ENCODE measurements around the gene CYP2C18. TPM values are rescaled to one million over a fixed set of nuclear protein-coding genes. Genes with fewer than 3 reads are reported as not detected.

The CYP2C18 gene
- total RNA-seq, 2 donors from 2014 or later, result not detected

DNA sequence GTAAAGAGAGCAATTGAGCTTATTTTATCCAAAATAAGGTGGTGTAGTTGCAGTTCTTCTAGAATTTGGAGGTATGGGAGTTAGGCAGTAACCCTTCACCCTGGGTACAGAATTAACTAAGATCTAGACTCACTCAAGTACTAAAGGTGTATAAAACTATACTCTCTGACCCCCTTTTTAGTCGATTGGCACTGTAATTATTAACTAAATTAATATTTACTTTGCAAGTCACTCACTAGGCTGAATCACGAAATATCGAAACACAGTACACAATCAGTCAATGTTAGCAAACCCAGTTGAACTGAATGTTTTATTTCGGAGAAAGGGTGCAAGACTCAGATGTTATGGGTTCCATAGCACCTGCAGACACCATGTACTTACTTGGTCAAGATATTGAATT lies 64.3 kb downstream of the CYP2C18 start:
- no peak overlapping the region for H3K4me3 Mint-ChIP-seq
- no peaks in the 10 kb centered on the region for H3K27me3 Mint-ChIP-seq (ENCODE audit: insufficient read depth)
- no peaks in the 10 kb centered on the region for H3K4me1 Mint-ChIP-seq
- peaks cover 32% of the 10 kb centered on the region for H3K9me3 Mint-ChIP-seq
- H3K27ac Mint-ChIP-seq, result no peak overlapping the region
- TF ChIP-seq, protein P1, sequence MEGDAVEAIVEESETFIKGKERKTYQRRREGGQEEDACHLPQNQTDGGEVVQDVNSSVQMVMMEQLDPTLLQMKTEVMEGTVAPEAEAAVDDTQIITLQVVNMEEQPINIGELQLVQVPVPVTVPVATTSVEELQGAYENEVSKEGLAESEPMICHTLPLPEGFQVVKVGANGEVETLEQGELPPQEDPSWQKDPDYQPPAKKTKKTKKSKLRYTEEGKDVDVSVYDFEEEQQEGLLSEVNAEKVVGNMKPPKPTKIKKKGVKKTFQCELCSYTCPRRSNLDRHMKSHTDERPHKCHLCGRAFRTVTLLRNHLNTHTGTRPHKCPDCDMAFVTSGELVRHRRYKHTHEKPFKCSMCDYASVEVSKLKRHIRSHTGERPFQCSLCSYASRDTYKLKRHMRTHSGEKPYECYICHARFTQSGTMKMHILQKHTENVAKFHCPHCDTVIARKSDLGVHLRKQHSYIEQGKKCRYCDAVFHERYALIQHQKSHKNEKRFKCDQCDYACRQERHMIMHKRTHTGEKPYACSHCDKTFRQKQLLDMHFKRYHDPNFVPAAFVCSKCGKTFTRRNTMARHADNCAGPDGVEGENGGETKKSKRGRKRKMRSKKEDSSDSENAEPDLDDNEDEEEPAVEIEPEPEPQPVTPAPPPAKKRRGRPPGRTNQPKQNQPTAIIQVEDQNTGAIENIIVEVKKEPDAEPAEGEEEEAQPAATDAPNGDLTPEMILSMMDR (conservative IDR thresholded peaks at IDR 0.05), result no peak
- 79 to 91% methylated on average over 4 of the region's 4 CpGs for WGBS, 2 experiments (ENCODE audit: insufficient coverage in 1 of 2, insufficient read length in 1 of 2)
- no peaks in the 10 kb centered on the region for H3K36me3 ChIP-seq (ENCODE audit: control insufficient read depth, insufficient read depth, low read length)
- no peak overlapping the region for H3K9ac ChIP-seq (ENCODE audit: extremely low read depth, low read length, poor library complexity, severe bottlenecking)
- peaks cover 26% of the 10 kb centered on the region for H3K9me3 ChIP-seq (ENCODE audit: control insufficient read depth, low read length)
- no peak for DNase-seq
- no peak overlapping the region for H3K4me3 ChIP-seq (ENCODE audit: low read length)
- H3K27ac ChIP-seq (ENCODE audit: low read depth, low read length), result no peak overlapping the region
- H3K27me3 ChIP-seq (ENCODE audit: control insufficient read depth, insufficient read depth, low read length, poor library complexity, severe bottlenecking), result no peaks in the 10 kb centered on the region
- no peaks in the 10 kb centered on the region for H3K36me3 Mint-ChIP-seq (ENCODE audit: low read depth)
- no peaks in the 10 kb centered on the region for H3K4me1 ChIP-seq (ENCODE audit: control insufficient read depth, insufficient read depth, low read length)

GRCh38 chr10:94757916-94758315 lies 74.4 kb downstream of the CYP2C18 start:
- Mint-ChIP-seq H3K27ac (no peak overlapping the region), H3K27me3 (ENCODE audit: insufficient read depth) (no peaks in the 10 kb centered on the region), H3K4me1 (peaks cover 2% of the 10 kb centered on the region), H3K9me3 (peaks cover 6% of the 10 kb centered on the region), H3K4me3 (no peak overlapping the region), H3K36me3 (ENCODE audit: low read depth) (no peaks in the 10 kb centered on the region)
- no peaks in the 10 kb centered on the region for H3K36me3 ChIP-seq (ENCODE audit: control insufficient read depth, insufficient read depth, low read length)
- H3K27ac ChIP-seq (ENCODE audit: low read depth, low read length), result no peak overlapping the region
- no peak overlapping the region for H3K9ac ChIP-seq (ENCODE audit: extremely low read depth, low read length, poor library complexity, severe bottlenecking)
- TF ChIP-seq, protein P1 (conservative IDR thresholded peaks at IDR 0.05), result no peak
- DNase-seq, result peak; percentile 78
- H3K4me3 ChIP-seq (ENCODE audit: low read length), result no peak overlapping the region
- no peaks in the 10 kb centered on the region for H3K27me3 ChIP-seq (ENCODE audit: control insufficient read depth, insufficient read depth, low read length, poor library complexity, severe bottlenecking)
- no peaks in the 10 kb centered on the region for H3K9me3 ChIP-seq (ENCODE audit: control insufficient read depth, low read length)
- 50 to 78% methylated on average over 2 of the region's 2 CpGs for WGBS, 2 experiments (ENCODE audit: insufficient coverage in 1 of 2, insufficient read length in 1 of 2)
- no peaks in the 10 kb centered on the region for H3K4me1 ChIP-seq (ENCODE audit: control insufficient read depth, insufficient read depth, low read length)

DNA sequence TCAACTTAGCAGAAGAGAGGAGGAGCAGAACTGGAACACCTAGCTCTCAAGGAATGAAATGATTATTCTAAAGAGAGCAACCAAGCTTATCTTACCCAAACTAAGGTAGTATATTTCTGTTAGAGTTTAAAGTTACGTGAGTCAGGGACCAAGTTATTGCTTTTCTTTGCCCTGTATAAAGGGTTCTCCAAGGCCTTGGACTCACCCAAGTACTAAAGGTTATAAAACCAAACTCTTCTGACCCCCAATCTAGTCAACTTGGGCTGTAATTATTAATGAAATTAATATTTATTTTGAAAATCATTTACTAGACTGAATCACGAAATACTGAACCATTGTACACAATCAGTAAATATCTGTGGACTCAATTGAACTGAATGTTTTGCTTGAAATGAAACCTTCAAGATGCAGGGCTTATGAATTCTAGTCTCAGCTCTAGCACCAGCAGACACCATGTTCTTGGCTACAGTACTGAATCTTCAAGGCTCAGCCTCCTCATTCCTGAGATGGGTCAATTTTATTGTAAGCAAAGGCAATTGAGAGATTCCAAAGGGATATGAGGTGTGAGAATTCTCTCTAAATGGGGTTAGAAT lies 77.2 kb downstream of the CYP2C18 start:
- Mint-ChIP-seq H3K9me3 (peaks cover 6% of the 10 kb centered on the region), H3K27me3 (ENCODE audit: insufficient read depth) (no peaks in the 10 kb centered on the region), H3K36me3 (ENCODE audit: low read depth) (no peaks in the 10 kb centered on the region), H3K27ac (no peak overlapping the region), H3K4me1 (peaks cover 2% of the 10 kb centered on the region), H3K4me3 (no peak overlapping the region)
- no peaks in the 10 kb centered on the region for H3K9me3 ChIP-seq (ENCODE audit: control insufficient read depth, low read length)
- TF ChIP-seq, protein P1 (conservative IDR thresholded peaks at IDR 0.05), result no peak
- H3K27me3 ChIP-seq (ENCODE audit: control insufficient read depth, insufficient read depth, low read length, poor library complexity, severe bottlenecking), result no peaks in the 10 kb centered on the region
- no peak for DNase-seq
- H3K4me1 ChIP-seq (ENCODE audit: control insufficient read depth, insufficient read depth, low read length), result no peaks in the 10 kb centered on the region
- H3K27ac ChIP-seq (ENCODE audit: low read depth, low read length), result no peak overlapping the region
- no peaks in the 10 kb centered on the region for H3K36me3 ChIP-seq (ENCODE audit: control insufficient read depth, insufficient read depth, low read length)
- WGBS, 2 experiments (ENCODE audit: insufficient coverage in 1 of 2, insufficient read length in 1 of 2), result 77 to 83% methylated on average over 1 to 2 of the region's 2 CpGs
- H3K4me3 ChIP-seq (ENCODE audit: low read length), result no peak overlapping the region
- H3K9ac ChIP-seq (ENCODE audit: extremely low read depth, low read length, poor library complexity, severe bottlenecking), result no peak overlapping the region

All from endodermal cell (in vitro differentiated cells).